Neural cell (in vitro differentiated cells): ENCODE results near the gene DBNDD1. TPM values are rescaled to one million over a fixed set of nuclear protein-coding genes. Genes with fewer than 3 reads are reported as not detected.

ENCODE experiments used
- H2AFZ ChIP-seq: fragments of 200-600, 300-800 bp; sonication (generic), shearing (Covaris generic); 2 replicates; pipeline ENCODE4 v1.6.0; 2014; ENCODE audit warnings: low read depth, mild to moderate bottlenecking, antibody characterized with exemption, low read length, moderate library complexity
- H3F3A ChIP-seq: fragments of 200-600 bp; shearing (Covaris generic); 2 replicates; pipeline ENCODE4 v1.6.1; 2016; ENCODE audit warnings: mild to moderate bottlenecking, moderate library complexity, mixed read lengths, antibody characterized with exemption, low read length; ENCODE audit not compliant: insufficient read depth, poor library complexity, severe bottlenecking
- H3K27ac ChIP-seq: fragments of 200-600, 300-800 bp; sonication (generic), shearing (Covaris generic); 2 replicates; pipeline ENCODE4 v1.5.1; 2014; ENCODE audit warnings: mild to moderate bottlenecking, low read length, moderate library complexity
- H3K27me3 ChIP-seq: fragments of 300-800, 200-600 bp; sonication (generic), shearing (Covaris generic); 2 replicates; pipeline ENCODE4 v1.6.0; 2014; ENCODE audit warnings: mild to moderate bottlenecking, low read depth, low read length, moderate library complexity; ENCODE audit not compliant: insufficient read depth
- H3K36me3 ChIP-seq: fragments of 300-800, 200-600 bp; sonication (generic), shearing (Covaris generic); 2 replicates; pipeline ENCODE4 v1.5.1; 2014; ENCODE audit warnings: mild to moderate bottlenecking, antibody characterized with exemption, low read length, moderate library complexity; ENCODE audit not compliant: insufficient read depth
- H3K4me2 ChIP-seq: fragments of 300-800, 200-600 bp; sonication (generic), shearing (Covaris generic); 2 replicates; pipeline ENCODE4 v1.6.0; 2014; ENCODE audit warnings: mild to moderate bottlenecking, low read length
- H3K4me3 ChIP-seq: fragments of 300-800, 200-600 bp; sonication (generic), shearing (Covaris generic); 2 replicates; pipeline ENCODE4 v1.5.1; 2014; ENCODE audit warnings: mild to moderate bottlenecking, low read length, moderate library complexity
- H3K79me2 ChIP-seq: fragments of 200-600 bp; shearing (Covaris generic); replicated peaks from 2 replicates; pipeline ENCODE4 v1.6.0; 2014; ENCODE audit warnings: mild to moderate bottlenecking, low read length, moderate library complexity; ENCODE audit not compliant: insufficient read depth
- H3K9ac ChIP-seq: fragments of 300-800, 200-600 bp; sonication (generic), shearing (Covaris generic); 2 replicates; pipeline ENCODE4 v1.6.1; 2016; ENCODE audit warnings: mild to moderate bottlenecking, low read length, mixed read lengths
- H3K9me2 ChIP-seq: fragments of 200-600 bp; shearing (Covaris generic); 2 replicates; pipeline ENCODE4 v1.6.1; 2016; ENCODE audit warnings: mild to moderate bottlenecking, low read length, mixed read lengths; ENCODE audit not compliant: insufficient read depth
- H3K9me3 ChIP-seq: fragments of 200-600, 300-800 bp; sonication (generic), shearing (Covaris generic); 2 replicates; pipeline ENCODE4 v1.6.1; 2016; ENCODE audit warnings: mild to moderate bottlenecking, mixed run types, low read length, moderate library complexity, mixed read lengths
- H4K20me1 ChIP-seq: fragments of 200-600 bp; shearing (Covaris generic); 2 replicates; pipeline ENCODE4 v1.6.1; 2016; ENCODE audit warnings: mild to moderate bottlenecking, mixed run types; ENCODE audit not compliant: insufficient read depth
- CTCF ChIP-seq: fragments of 450-650 bp; IDR thresholded peaks from 2 replicates; pipeline ENCODE4 v1.5.1; 2014; ENCODE audit warnings: antibody characterized with exemption, mild to moderate bottlenecking, moderate library complexity; ENCODE audit not compliant: poor library complexity, severe bottlenecking
- EP300 ChIP-seq: fragments of 450-650 bp; conservative IDR thresholded peaks from 2 replicates; pipeline ENCODE4 v1.6.1; 2014; ENCODE audit warnings: antibody characterized with exemption, mild to moderate bottlenecking, moderate library complexity; ENCODE audit not compliant: poor library complexity, severe bottlenecking
- EZH2 ChIP-seq: fragments of 200-600, 300-800 bp; shearing (Covaris generic), sonication (generic); IDR thresholded peaks from 2 replicates; pipeline ENCODE4 v1.6.1; 2014; ENCODE audit warnings: antibody characterized with exemption, low read length, borderline replicate concordance, mild to moderate bottlenecking; ENCODE audit not compliant: insufficient read depth, poor library complexity, severe bottlenecking
- MXI1 ChIP-seq: fragments of 450-650 bp; conservative IDR thresholded peaks from 2 replicates; pipeline ENCODE4 v1.6.1; 2014; ENCODE audit warnings: antibody characterized with exemption, mild to moderate bottlenecking; ENCODE audit not compliant: poor library complexity, severe bottlenecking
- POLR2AphosphoS5 ChIP-seq: IDR thresholded peaks from 2 replicates; pipeline ENCODE4 v1.6.1; 2012
- RAD21 ChIP-seq: fragments of 450-650 bp; conservative IDR thresholded peaks from 2 replicates; pipeline ENCODE4 v1.6.1; 2014; ENCODE audit warnings: antibody characterized with exemption, mild to moderate bottlenecking, moderate library complexity
- REST ChIP-seq: IDR thresholded peaks from 2 replicates; pipeline ENCODE4 v1.6.1; 2012; ENCODE audit warnings: borderline replicate concordance
- SMC3 ChIP-seq: fragments of 450-650 bp; conservative IDR thresholded peaks from 2 replicates; pipeline ENCODE4 v1.6.1; 2014; ENCODE audit warnings: antibody characterized with exemption, mild to moderate bottlenecking, moderate library complexity; ENCODE audit not compliant: poor library complexity
- TAF1 ChIP-seq: IDR thresholded peaks from 2 replicates; pipeline ENCODE4 v1.6.1; 2012; ENCODE audit warnings: low read depth
- polyA minus RNA-seq: library from RNA; depleted of rRNA, polyadenylated mRNA; stranded (reverse); fragments of >200 nt; gene quantifications from 2 replicates; pipeline ENCODE4 v1.2.3, GENCODE V29; 2014
- polyA plus RNA-seq: library from polyadenylated mRNA; depleted of rRNA; stranded (reverse); fragments of >200 nt; gene quantifications from 2 replicates; pipeline ENCODE4 v1.2.3, GENCODE V29; 2014

DBNDD1 gene
- polyA plus RNA-seq (15.4 and 18.4 TPM in 2 replicates), polyA minus RNA-seq (18.4 and 19.2 TPM in 2 replicates)

- H2AFZ ChIP-seq, result peak within 1 kb of the TSS; percentile 51
- H3K27ac ChIP-seq, result peak within 1 kb of the TSS; percentile 12
- H3K9ac ChIP-seq, result peak within 1 kb of the TSS; percentile 76
- H3K27me3 ChIP-seq, result peaks cover 9% of the 10 kb centered on the region
- no peaks in the 10 kb centered on the region for H3F3A ChIP-seq
- H3K9me2 ChIP-seq, result no peaks in the 10 kb centered on the region
- peak within 1 kb of the TSS; percentile 91 for H3K4me2 ChIP-seq
- TF ChIP-seq RAD21 (no peak), POLR2AphosphoS5 (no peak), EP300 (no peak), EZH2 (no peak), MXI1 (no peak), SMC3 (no peak), TAF1 (no peak)
- no peaks in the 10 kb centered on the region for H3K79me2 ChIP-seq
- H3K9me3 ChIP-seq, result no peaks in the 10 kb centered on the region
- no peaks in the 10 kb centered on the region for H4K20me1 ChIP-seq
- H3K36me3 ChIP-seq, result no peaks in the 10 kb centered on the region
- H3K4me3 ChIP-seq, result peak within 1 kb of the TSS; percentile 88
These were observed at the start of gene DBNDD1 for GRCh38 chr16:90018652-90019542. Gene DBNDD1 (minus strand): TSS chr16:90019456. CDS start chr16:90019341, 115 bp downstream.

GRCh38 chr16:90061437-90061836, 42.2 kb upstream of the DBNDD1 start:
- no peaks in the 10 kb centered on the region for H3K9me3 ChIP-seq
- H3F3A ChIP-seq, result no peaks in the 10 kb centered on the region
- no peak overlapping the region for H3K27ac ChIP-seq
- no peak for TF ChIP-seq MXI1
- TF ChIP-seq EZH2, result no peak
- no peak for TF ChIP-seq POLR2AphosphoS5
- no peak for TF ChIP-seq CTCF
- no peak for TF ChIP-seq REST
- no peak for TF ChIP-seq SMC3
- no peak for TF ChIP-seq EP300
- no peak for TF ChIP-seq RAD21
- no peak for TF ChIP-seq TAF1
- no peak overlapping the region for H3K4me2 ChIP-seq
- no peak overlapping the region for H3K9ac ChIP-seq
- no peaks in the 10 kb centered on the region for H3K36me3 ChIP-seq
- H4K20me1 ChIP-seq, result no peaks in the 10 kb centered on the region
- H3K9me2 ChIP-seq, result no peaks in the 10 kb centered on the region
- H2AFZ ChIP-seq, result no peak overlapping the region
- no peak overlapping the region for H3K4me3 ChIP-seq
- H3K79me2 ChIP-seq, result no peaks in the 10 kb centered on the region
- H3K27me3 ChIP-seq, result no peaks in the 10 kb centered on the region
